K562 (cell line): ENCODE measurements around the gene GAA. TPM values are rescaled to one million over a fixed set of nuclear protein-coding genes. Genes with fewer than 3 reads are reported as not detected.

Experiments
- ATAC-seq: fragments of 200-7000 bp; cut with Tn5 transposase; 3 replicates; pipeline ENCODE4 v1.9.1; 2020; ENCODE audit warnings: moderate library complexity
- BruUV-seq: library from RNA; stranded (reverse); fragments of 400-500 nt; replicated peaks from 2 replicates; lab custom pipeline; 2021; lab: Mats Ljungman, UMichigan
- CTCF ChIA-PET: fragments of 300-600 bp; formaldehyde crosslinking; extraction: SDS; loops from one replicate; lab custom pipeline; 2021; ENCODE audit warnings: low intra/inter-chr PET ratio; lab: Yijun Ruan, JAX
- POLR2A ChIA-PET: fragments of 300-600, 350-650 bp; sonication (Branson Sonifier 250); formaldehyde crosslinking; extraction: SDS; loops from one replicate; lab custom pipeline; 2021; ENCODE audit warnings: antibody characterized with exemption, inconsistent platforms; lab: Yijun Ruan, JAX
- DNase-seq, 4 experiments: peaks; one replicate each; pipeline versions ENCODE4 v3.0.0 to v3.0.0-alpha.2; 2011 to 2018; ENCODE audit warnings: low spot score in 3 of 4, mixed read lengths in 3 of 4; ENCODE audit errors: extremely low read depth in 1 of 4
- FAIRE-seq: peaks from 2 replicates; lab custom pipeline; 2011; peaks lifted over from hg19 to GRCh38; lab: Jason Lieb, UNC
- H2AFZ ChIP-seq: 2 replicates; pipeline ENCODE4 v1.6.0; 2011; ENCODE audit warnings: low read depth, low read length, control low read depth, inconsistent platforms
- H3K27ac ChIP-seq: fragments of 200-600 bp; 3 replicates; pipeline ENCODE4 v1.8.0; 2011; ENCODE audit warnings: low read depth, mild to moderate bottlenecking, control low read depth, inconsistent platforms, low read length, moderate library complexity, mixed read lengths; ENCODE audit errors: extremely low read depth
- H3K27me3 ChIP-seq, 2 experiments: fragments of 300-600 bp in 1 of 2; 2 replicates in 1 of 2; 3 replicates in 1 of 2; pipeline versions ENCODE4 v1.6.0 to v1.8.0; 2011; ENCODE audit warnings: inconsistent platforms in 2 of 2, low read length in 2 of 2, mild to moderate bottlenecking in 1 of 2, mixed read lengths in 1 of 2, moderate library complexity in 1 of 2; ENCODE audit not compliant: control insufficient read depth in 2 of 2, insufficient read depth in 2 of 2
- H3K36me3 ChIP-seq: fragments of 300-600 bp; 3 replicates; pipeline ENCODE4 v1.8.0; 2011; ENCODE audit warnings: mild to moderate bottlenecking, low read length, inconsistent platforms; ENCODE audit not compliant: control insufficient read depth, insufficient read depth
- H3K4me1 ChIP-seq, 2 experiments: fragments of 200-600 bp in 1 of 2; replicated peaks in 1 of 2; 2 replicates in 1 of 2; 3 replicates in 1 of 2; pipeline versions ENCODE4 v1.5.1 to v1.8.0; 2011; ENCODE audit warnings: inconsistent platforms in 2 of 2, low read length in 2 of 2, mild to moderate bottlenecking in 1 of 2, mixed read lengths in 1 of 2, moderate library complexity in 1 of 2; ENCODE audit not compliant: control insufficient read depth in 2 of 2, insufficient read depth in 2 of 2
- H3K4me2 ChIP-seq: 2 replicates; pipeline ENCODE4 v1.6.1; 2011; ENCODE audit warnings: low read length, control low read depth, inconsistent platforms, mixed read lengths; ENCODE audit not compliant: insufficient read depth
- H3K4me3 ChIP-seq: fragments of 200-600 bp; sonication (generic), shearing (Covaris generic); 2 replicates; pipeline ENCODE4 v1.5.1; 2016; ENCODE audit warnings: control low read depth, inconsistent platforms
- H3K79me2 ChIP-seq: fragments of 200-600 bp; 3 replicates; pipeline ENCODE4 v1.8.0; 2011; ENCODE audit warnings: low read length, inconsistent platforms; ENCODE audit not compliant: control insufficient read depth, insufficient read depth
- H3K9ac ChIP-seq, 2 experiments: 2 replicates each; pipeline versions ENCODE4 v1.6.0 to v1.6.1; 2011; ENCODE audit warnings: low read depth in 2 of 2, low read length in 2 of 2, control low read depth in 1 of 2, inconsistent platforms in 1 of 2, mild to moderate bottlenecking in 1 of 2, mixed read lengths in 1 of 2; ENCODE audit not compliant: insufficient read depth in 1 of 2
- H3K9me1 ChIP-seq: one replicate; pipeline ENCODE4 v1.6.0; 2011; ENCODE audit warnings: inconsistent platforms, mild to moderate bottlenecking, low read length, moderate library complexity; ENCODE audit not compliant: control insufficient read depth, insufficient read depth
- H3K9me3 ChIP-seq: replicated peaks from 2 replicates; pipeline ENCODE4 v1.5.1; 2011; ENCODE audit warnings: low read depth, low read length, inconsistent platforms; ENCODE audit not compliant: control insufficient read depth, insufficient read depth
- H4K20me1 ChIP-seq: replicated peaks from 2 replicates; pipeline ENCODE4 v1.6.1; 2011; ENCODE audit warnings: low read length, inconsistent platforms, mixed read lengths; ENCODE audit not compliant: control insufficient read depth, insufficient read depth
- ARHGAP35 ChIP-seq: fragments of 450-650 bp; IDR thresholded peaks from 2 replicates; pipeline ENCODE4 v1.6.1; 2018; ENCODE audit not compliant: partially characterized antibody
- ESRRA ChIP-seq: fragments of 450-650 bp; IDR thresholded peaks from 2 replicates; pipeline ENCODE4 v1.6.1; 2014; ENCODE audit warnings: low read depth, mild to moderate bottlenecking, moderate library complexity, borderline replicate concordance
- NFATC3 ChIP-seq: fragments of 450-650 bp; IDR thresholded peaks from 2 replicates; pipeline ENCODE4 v1.6.1; 2017; ENCODE audit warnings: mild to moderate bottlenecking
- RBM14 ChIP-seq: fragments of 200-400 bp; formaldehyde crosslinking; IDR thresholded peaks from 2 replicates; pipeline ENCODE4 v1.6.1; 2018; ENCODE audit warnings: low read depth, mild to moderate bottlenecking, low read length, moderate library complexity, borderline replicate concordance; ENCODE audit not compliant: insufficient read depth
- SRSF7 ChIP-seq: fragments of 200-400 bp; formaldehyde crosslinking; optimal IDR thresholded peaks from 2 replicates; pipeline ENCODE3; 2017; ENCODE audit warnings: mild to moderate bottlenecking, low read depth, low read length
- TOE1 ChIP-seq, 2 experiments: fragments of 450-650 bp in 1 of 2; sonication (generic) in 1 of 2; formaldehyde crosslinking in 1 of 2; IDR thresholded peaks; 2 replicates each; pipeline versions ENCODE4 v1.7.1 to v1.8.0; 2016 to 2022; ENCODE audit warnings: borderline replicate concordance in 2 of 2, mild to moderate bottlenecking in 2 of 2, antibody characterized with exemption in 1 of 2, inconsistent platforms in 1 of 2, low read depth in 1 of 2, missing genetic modification reagents in 1 of 2, moderate library complexity in 1 of 2
- ZC3H11A ChIP-seq: IDR thresholded peaks from 2 replicates; pipeline ENCODE4 v1.6.1; 2012; ENCODE audit warnings: low read depth, low read length, improper control_type of control experiment
- ZNF408 ChIP-seq: fragments of 250-450 bp; sonication (Bioruptor Pico); IDR thresholded peaks from 2 replicates; pipeline ENCODE4 v1.4.0; 2020; ENCODE audit warnings: low read depth, mild to moderate bottlenecking, moderate library complexity
- WGBS: fragments of 100-300 bp; shearing (Covaris generic); methylation state at CpG from one replicate; pipeline ENCODE4 v1.1.6; 2016; ENCODE audit warnings: low coverage, mixed read lengths; ENCODE audit not compliant: insufficient coverage; ENCODE audit errors: missing lambda C conversion rate; 5-methylcytosine and 5-hydroxymethylcytosine counted together
- in situ Hi-C: fragments of 300-500 bp; cut with MboI; formaldehyde crosslinking; loops from 4 replicates; pipeline ENCODE4 v1.15.0; 2018; ENCODE audit warnings: inconsistent platforms, mixed read lengths
- intact Hi-C: fragments of 100-400 bp; cut with micrococcal nuclease; formaldehyde crosslinking; loops from 2 replicates; pipeline ENCODE4 v1.14.2; 2022
- polyA plus RNA-seq, 8 experiments: library from polyadenylated mRNA; depleted of rRNA in 4 of 8; stranded (reverse) in 5 of 8; unstranded in 3 of 8; fragments of >200 nt; fragmentation: Nextera tagmentation in 2 of 8; fragmentation: Illumina TruSeq in 1 of 8; extraction: Ambion mirVana in 2 of 8; extraction: Trizol in 1 of 8; gene quantifications; 2 replicates each; pipeline versions ENCODE4 v1.2.1 to v1.2.3, GENCODE V29; 2011 to 2014; ENCODE audit warnings: inconsistent platforms in 1 of 8, missing spikeins in 1 of 8
- total RNA-seq, 7 experiments: library from RNA; depleted of rRNA in 6 of 7; stranded (reverse); fragments of >200 nt in 6 of 7; fragmentation: Illumina TruSeq in 2 of 7; extraction: Trizol in 2 of 7; gene quantifications; 2 replicates each; pipeline versions ENCODE4 v1.2.1 to v1.2.3, GENCODE V29; 2011 to 2021; ENCODE audit warnings: low replicate concordance in 1 of 7
- TF ChIP-seq, protein P1 (sequence below): fragments of 250-450 bp; sonication (Bioruptor Pico); IDR thresholded peaks from 2 replicates; pipeline ENCODE4 v1.8.0; 2022; ENCODE audit warnings: moderate library complexity, mild to moderate bottlenecking, inconsistent platforms
- TF ChIP-seq, protein P2 (sequence below): fragments of 250-450 bp; sonication (Bioruptor Pico); IDR thresholded peaks from 2 replicates; pipeline ENCODE4 v1.4.0; 2020; ENCODE audit warnings: mild to moderate bottlenecking, moderate library complexity
- TF ChIP-seq, protein P3 (sequence below): fragments of 250-450 bp; sonication (Bioruptor Pico); IDR thresholded peaks from 2 replicates; pipeline ENCODE4 v1.4.0; 2020; ENCODE audit warnings: borderline replicate concordance
- TF ChIP-seq, protein P4 (sequence below): fragments of 250-450 bp; sonication (Bioruptor Pico); IDR thresholded peaks from 2 replicates; pipeline ENCODE4 v1.5.0; 2021; ENCODE audit warnings: mild to moderate bottlenecking, moderate library complexity

GAA gene
- total and polyA plus RNA-seq, 9 of the 15 experiments (the other 6 are each of a cell fraction or from before 2014, with no cell fraction given) = 0.15 to 6.4 (median 1.7) TPM

DNA sequence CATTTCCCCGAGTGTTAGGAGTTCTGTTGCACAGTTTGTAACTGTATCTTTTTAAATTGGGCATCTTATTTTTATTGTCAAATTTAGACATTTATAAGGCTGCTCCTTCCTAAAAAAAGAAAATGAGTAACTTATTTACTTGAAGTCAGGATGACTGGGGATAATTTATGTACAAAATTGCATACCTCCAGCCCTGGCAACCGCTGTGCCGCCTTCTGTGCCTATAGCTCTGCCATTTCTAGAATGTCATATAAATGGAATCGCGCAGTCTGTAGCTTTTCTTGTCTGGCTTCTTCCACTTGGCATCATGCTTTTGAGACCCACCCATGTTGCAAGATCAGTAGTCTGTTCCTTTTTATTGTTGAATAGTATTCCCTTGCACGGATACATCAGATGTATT lies 29.0 kb upstream of the GAA start:
- no peaks in the 10 kb centered on the region for H3K9me3 ChIP-seq
- in situ Hi-C loops = no loop called here
- FAIRE-seq = no peak
- no peak for TF ChIP-seq ZNF408 (CRISPR knock-in tag)
- TF ChIP-seq TOE1 (IDR thresholded peaks at IDR 0.05; ENCODE audit: borderline replicate concordance) = no peak
- no peak for TF ChIP-seq TOE1 (CRISPR knock-in tag; IDR thresholded peaks at IDR 0.05; ENCODE audit: borderline replicate concordance, low read depth)
- no peak for TF ChIP-seq NFATC3
- TF ChIP-seq, protein P1, sequence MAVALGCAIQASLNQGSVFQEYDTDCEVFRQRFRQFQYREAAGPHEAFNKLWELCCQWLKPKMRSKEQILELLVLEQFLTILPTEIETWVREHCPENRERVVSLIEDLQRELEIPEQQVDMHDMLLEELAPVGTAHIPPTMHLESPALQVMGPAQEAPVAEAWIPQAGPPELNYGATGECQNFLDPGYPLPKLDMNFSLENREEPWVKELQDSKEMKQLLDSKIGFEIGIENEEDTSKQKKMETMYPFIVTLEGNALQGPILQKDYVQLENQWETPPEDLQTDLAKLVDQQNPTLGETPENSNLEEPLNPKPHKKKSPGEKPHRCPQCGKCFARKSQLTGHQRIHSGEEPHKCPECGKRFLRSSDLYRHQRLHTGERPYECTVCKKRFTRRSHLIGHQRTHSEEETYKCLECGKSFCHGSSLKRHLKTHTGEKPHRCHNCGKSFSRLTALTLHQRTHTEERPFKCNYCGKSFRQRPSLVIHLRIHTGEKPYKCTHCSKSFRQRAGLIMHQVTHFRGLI (CRISPR knock-in tag) = no peak
- TF ChIP-seq SRSF7 = no peak
- TF ChIP-seq, protein P2, sequence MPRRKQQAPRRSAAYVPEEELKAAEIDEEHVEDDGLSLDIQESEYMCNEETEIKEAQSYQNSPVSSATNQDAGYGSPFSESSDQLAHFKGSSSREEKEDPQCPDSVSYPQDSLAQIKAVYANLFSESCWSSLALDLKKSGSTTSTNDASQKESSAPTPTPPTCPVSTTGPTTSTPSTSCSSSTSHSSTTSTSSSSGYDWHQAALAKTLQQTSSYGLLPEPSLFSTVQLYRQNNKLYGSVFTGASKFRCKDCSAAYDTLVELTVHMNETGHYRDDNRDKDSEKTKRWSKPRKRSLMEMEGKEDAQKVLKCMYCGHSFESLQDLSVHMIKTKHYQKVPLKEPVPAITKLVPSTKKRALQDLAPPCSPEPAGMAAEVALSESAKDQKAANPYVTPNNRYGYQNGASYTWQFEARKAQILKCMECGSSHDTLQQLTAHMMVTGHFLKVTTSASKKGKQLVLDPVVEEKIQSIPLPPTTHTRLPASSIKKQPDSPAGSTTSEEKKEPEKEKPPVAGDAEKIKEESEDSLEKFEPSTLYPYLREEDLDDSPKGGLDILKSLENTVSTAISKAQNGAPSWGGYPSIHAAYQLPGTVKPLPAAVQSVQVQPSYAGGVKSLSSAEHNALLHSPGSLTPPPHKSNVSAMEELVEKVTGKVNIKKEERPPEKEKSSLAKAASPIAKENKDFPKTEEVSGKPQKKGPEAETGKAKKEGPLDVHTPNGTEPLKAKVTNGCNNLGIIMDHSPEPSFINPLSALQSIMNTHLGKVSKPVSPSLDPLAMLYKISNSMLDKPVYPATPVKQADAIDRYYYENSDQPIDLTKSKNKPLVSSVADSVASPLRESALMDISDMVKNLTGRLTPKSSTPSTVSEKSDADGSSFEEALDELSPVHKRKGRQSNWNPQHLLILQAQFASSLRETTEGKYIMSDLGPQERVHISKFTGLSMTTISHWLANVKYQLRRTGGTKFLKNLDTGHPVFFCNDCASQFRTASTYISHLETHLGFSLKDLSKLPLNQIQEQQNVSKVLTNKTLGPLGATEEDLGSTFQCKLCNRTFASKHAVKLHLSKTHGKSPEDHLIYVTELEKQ (CRISPR knock-in tag) = no peak
- no peak for TF ChIP-seq RBM14
- no peak for TF ChIP-seq ZC3H11A
- TF ChIP-seq, protein P3, sequence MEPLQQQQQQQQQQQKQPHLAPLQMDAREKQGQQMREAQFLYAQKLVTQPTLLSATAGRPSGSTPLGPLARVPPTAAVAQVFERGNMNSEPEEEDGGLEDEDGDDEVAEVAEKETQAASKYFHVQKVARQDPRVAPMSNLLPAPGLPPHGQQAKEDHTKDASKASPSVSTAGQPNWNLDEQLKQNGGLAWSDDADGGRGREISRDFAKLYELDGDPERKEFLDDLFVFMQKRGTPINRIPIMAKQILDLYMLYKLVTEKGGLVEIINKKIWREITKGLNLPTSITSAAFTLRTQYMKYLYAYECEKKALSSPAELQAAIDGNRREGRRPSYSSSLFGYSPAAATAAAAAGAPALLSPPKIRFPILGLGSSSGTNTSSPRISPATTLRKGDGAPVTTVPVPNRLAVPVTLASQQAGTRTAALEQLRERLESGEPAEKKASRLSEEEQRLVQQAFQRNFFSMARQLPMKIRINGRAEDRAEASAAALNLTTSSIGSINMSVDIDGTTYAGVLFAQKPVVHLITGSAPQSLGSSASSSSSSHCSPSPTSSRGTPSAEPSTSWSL (CRISPR knock-in tag) = no peak
- TF ChIP-seq, protein P4, sequence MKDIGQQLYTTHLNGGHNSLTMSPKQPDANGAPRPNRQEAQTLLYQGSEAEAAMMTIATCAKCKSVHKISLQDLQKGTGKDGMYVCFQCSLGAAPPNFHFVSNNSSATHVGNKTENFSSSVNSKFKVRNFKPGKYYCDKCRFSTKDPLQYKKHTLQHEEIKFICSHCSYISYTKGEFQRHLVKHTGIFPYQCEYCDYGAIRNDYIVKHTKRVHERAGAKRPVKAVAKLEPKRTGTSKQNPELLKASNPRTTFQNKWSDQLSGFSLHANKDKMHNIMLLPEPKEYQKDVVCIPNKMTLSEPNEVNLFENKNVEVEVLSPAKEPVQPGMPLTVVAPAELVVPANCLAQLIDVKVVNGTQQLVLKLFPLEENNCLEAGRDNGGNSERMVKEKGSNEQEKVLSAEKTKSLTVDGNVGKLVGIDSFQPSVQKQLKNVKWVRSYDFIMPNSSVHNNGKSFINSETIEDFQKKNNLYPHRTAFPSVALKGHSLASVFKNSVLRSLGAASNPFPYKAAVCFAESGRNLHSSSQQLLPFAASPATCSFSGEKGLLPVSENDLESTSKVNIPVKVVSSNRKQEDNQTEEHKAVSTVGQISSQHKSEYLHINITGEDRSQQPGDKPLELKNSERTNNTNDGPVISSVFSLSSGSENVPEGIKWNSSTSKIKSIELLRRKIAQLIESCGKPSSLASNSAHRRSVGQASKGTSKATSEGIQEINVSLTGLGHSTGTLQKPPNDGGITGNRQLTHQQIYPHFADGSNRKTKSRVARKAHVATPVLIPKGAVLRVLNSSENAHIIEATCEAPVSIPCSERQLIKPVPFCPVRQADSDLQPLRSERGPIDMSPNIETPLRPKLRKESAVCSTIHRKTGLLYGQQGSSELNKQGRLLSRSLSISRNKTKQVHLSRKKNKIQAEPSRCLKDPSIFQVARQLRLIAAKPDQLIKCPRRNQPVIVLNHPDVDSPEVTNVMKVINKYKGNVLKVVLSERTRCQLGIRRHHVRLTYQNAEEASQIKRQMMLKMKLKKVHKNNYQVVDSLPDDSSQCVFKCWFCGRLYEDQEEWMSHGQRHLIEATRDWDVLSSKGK = no peak
- TF ChIP-seq ESRRA = no peak
- TF ChIP-seq ARHGAP35 = no peak

More for the DNA sequence above, 29.0 kb upstream of the GAA start:
- H3K36me3 ChIP-seq = no peaks in the 10 kb centered on the region
- no peak overlapping the region for H3K4me3 ChIP-seq
- intact Hi-C loops = no loop called here
- no peak overlapping the region for H3K27ac ChIP-seq
- no peak overlapping the region for H3K4me2 ChIP-seq
- no peaks in the 10 kb centered on the region for H3K9me1 ChIP-seq
- no peaks in the 10 kb centered on the region for H4K20me1 ChIP-seq
- peaks cover 20 to 68% of the 10 kb centered on the region in 2 experiments for H3K27me3 ChIP-seq
- 14% methylated on average over 6 of the region's 6 CpGs for WGBS
- no peak overlapping the region for H3K9ac ChIP-seq
- no peak overlapping the region for H2AFZ ChIP-seq
- peaks cover 5 to 17% of the 10 kb centered on the region in 2 experiments; a peak in 4 of 5 replicates for H3K4me1 ChIP-seq
- BruUV-seq = no TSS peak
- DNase-seq = no peak
- H3K79me2 ChIP-seq = no peaks in the 10 kb centered on the region
- CTCF ChIA-PET = no interaction called here
- ATAC-seq = no peak
- POLR2A ChIA-PET = no interaction called here
